ENCODE measurements around the gene DIP2B. TPM values are rescaled to one million over a fixed set of nuclear protein-coding genes. Genes with fewer than 3 reads are reported as not detected.

Gene DIP2B
- total RNA-seq, 1 experiment from 2014 or later: 20.0 TPM

DNA sequence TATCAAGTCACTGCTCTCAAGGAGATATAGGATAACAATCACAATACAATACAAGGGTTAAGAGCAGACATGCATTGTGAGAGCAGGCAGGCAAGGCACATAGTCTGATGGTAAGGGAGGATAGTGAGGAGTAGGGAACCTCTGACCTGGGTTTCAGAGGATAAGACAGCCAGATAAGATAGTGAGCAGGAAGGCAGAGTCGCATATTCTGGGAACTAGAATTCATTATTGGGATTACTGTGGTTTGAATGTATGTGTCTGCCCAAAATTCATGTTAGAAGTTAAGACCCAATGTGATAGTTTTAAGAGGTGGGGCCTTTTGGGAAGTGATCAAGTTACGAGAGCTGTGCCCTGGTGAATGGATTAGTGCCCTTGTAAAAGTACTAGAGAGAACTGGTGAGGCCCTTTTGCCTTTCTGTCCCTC lies 244.7 kb downstream of the DIP2B start:
- no peak overlapping the region for H4K5ac ChIP-seq (ENCODE audit: insufficient read length, low read depth, low read length)
- H3K27ac Mint-ChIP-seq: peak overlapping the region in 1 of 3 experiments; percentile 29; a peak in 3 of 7 replicates
- no peak overlapping the region for H3K56ac ChIP-seq (ENCODE audit: insufficient read length, low read depth, low read length)
- H2AFZ ChIP-seq (ENCODE audit: low read length): no peak overlapping the region
- H3K79me1 ChIP-seq (ENCODE audit: insufficient read depth, low read depth, low read length, poor library complexity, severe bottlenecking): no peaks in the 10 kb centered on the region
- H3K14ac ChIP-seq (ENCODE audit: insufficient read depth, low read length): no peak overlapping the region
- no peak overlapping the region for H3K27ac ChIP-seq (ENCODE audit: insufficient read length, low read depth, low read length)
- H3K4me3 Mint-ChIP-seq: no peak overlapping the region
- H3K9me3 Mint-ChIP-seq: no peaks in the 10 kb centered on the region
- no peak overlapping the region for H2BK15ac ChIP-seq (ENCODE audit: low read depth, low read length)
- H4K20me1 ChIP-seq (ENCODE audit: control insufficient read depth, insufficient read depth, insufficient read length): no peaks in the 10 kb centered on the region
- H3K23me2 ChIP-seq (ENCODE audit: insufficient read length, low read depth, low read length, poor library complexity, severe bottlenecking): no peaks in the 10 kb centered on the region
- no peaks in the 10 kb centered on the region for H3K79me2 ChIP-seq (ENCODE audit: insufficient read depth, low read length)
- H2BK120ac ChIP-seq (ENCODE audit: low read depth, low read length, poor library complexity, severe bottlenecking): no peak overlapping the region
- no peak overlapping the region for H3K23ac ChIP-seq (ENCODE audit: insufficient read length, low read depth, low read length)
- no CpG with 5 or more reads among the region's 2 CpGs for WGBS (ENCODE audit: extremely low coverage, insufficient read length, low lambda C conversion rate)
- no peaks in the 10 kb centered on the region for H3K27me3 ChIP-seq (ENCODE audit: insufficient read depth, low read length)
- no peak overlapping the region for H2BK20ac ChIP-seq (ENCODE audit: low read depth, low read length, poor library complexity, severe bottlenecking)
- no peak overlapping the region for H4K91ac ChIP-seq (ENCODE audit: insufficient read length, low read depth, low read length)
- H2AK5ac ChIP-seq (ENCODE audit: insufficient read length, low read length): no peak overlapping the region
- H3K4me2 ChIP-seq (ENCODE audit: insufficient read depth, insufficient read length, low read length): no peak overlapping the region
- H2BK12ac ChIP-seq (ENCODE audit: insufficient read length, low read depth, low read length): no peak overlapping the region
- no peaks in the 10 kb centered on the region for H3K27me3 Mint-ChIP-seq (ENCODE audit: low read depth)
- no peaks in the 10 kb centered on the region for H3K9me3 ChIP-seq (ENCODE audit: control insufficient read depth, low read depth, low read length)
- no peak overlapping the region for H3K18ac ChIP-seq (ENCODE audit: insufficient read length, low read depth, low read length)
- no peak overlapping the region for H3T11ph ChIP-seq (ENCODE audit: low read length)
- TF ChIP-seq, protein P1, sequence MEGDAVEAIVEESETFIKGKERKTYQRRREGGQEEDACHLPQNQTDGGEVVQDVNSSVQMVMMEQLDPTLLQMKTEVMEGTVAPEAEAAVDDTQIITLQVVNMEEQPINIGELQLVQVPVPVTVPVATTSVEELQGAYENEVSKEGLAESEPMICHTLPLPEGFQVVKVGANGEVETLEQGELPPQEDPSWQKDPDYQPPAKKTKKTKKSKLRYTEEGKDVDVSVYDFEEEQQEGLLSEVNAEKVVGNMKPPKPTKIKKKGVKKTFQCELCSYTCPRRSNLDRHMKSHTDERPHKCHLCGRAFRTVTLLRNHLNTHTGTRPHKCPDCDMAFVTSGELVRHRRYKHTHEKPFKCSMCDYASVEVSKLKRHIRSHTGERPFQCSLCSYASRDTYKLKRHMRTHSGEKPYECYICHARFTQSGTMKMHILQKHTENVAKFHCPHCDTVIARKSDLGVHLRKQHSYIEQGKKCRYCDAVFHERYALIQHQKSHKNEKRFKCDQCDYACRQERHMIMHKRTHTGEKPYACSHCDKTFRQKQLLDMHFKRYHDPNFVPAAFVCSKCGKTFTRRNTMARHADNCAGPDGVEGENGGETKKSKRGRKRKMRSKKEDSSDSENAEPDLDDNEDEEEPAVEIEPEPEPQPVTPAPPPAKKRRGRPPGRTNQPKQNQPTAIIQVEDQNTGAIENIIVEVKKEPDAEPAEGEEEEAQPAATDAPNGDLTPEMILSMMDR (conservative IDR thresholded peaks at IDR 0.05): no peak
- peak; percentile 17 for DNase-seq
- H3K4me1 ChIP-seq (ENCODE audit: insufficient read depth, low read length): 0 out of 2 replicates have a peak, but pooled peaks cover 3% of the 10 kb centered on the region
- H3K9ac ChIP-seq (ENCODE audit: extremely low read depth, insufficient read length, low read length): no peak overlapping the region
- peaks cover 2 to 16% (median 13%) of the 10 kb centered on the region in 3 experiments; a peak in 6 of 7 replicates for H3K36me3 Mint-ChIP-seq (ENCODE audit: insufficient read depth in 1 of 3, low read depth in 3 of 3)
- H2BK5ac ChIP-seq (ENCODE audit: insufficient read length, low read length): no peak overlapping the region
- no peak overlapping the region for H3K4ac ChIP-seq (ENCODE audit: low read depth, low read length)
- peaks cover 5 to 11% of the 10 kb centered on the region in 2 experiments; a peak in 3 of 4 replicates for H3K4me1 Mint-ChIP-seq
- no peak overlapping the region for H4K8ac ChIP-seq (replicated peaks; ENCODE audit: insufficient read length, low read depth, low read length)

Data from H9 (cell line).